HG03354 (cell line): ENCODE measurements around the gene CNTFR.

Source experiments
- ATAC-seq: cut with Tn5 transposase; IDR thresholded peaks from one replicate; pipeline ENCODE4 v1.9.1; 2021; ENCODE audit warnings: mild to moderate bottlenecking; ENCODE audit not compliant: unreplicated experiment, poor library complexity, severe bottlenecking

CNTFR gene

GRCh38 chr9:34515959-34516358 lies 73.6 kb downstream of the CNTFR start:
- ATAC-seq, result no peak

DNA sequence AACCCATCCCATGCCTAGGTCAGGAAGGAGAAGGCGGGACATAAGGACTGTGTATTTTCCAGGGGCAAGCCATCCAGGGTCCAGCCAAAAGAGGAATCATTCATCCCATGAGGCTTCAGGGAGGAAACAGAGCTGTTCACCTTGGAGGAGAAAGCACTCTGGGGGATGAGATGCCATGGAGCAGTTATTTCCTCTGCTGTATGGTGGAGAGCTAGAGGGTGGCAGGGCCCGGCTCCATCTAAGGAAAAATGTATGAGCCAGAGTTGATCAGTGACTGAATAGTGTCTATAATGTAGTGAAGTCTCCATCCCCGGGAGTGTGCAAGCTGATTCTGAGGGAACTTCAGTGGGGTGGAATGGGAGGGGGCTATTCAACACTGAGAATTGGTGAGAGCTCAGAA lies 74.7 kb downstream of the CNTFR start:
- no peak for ATAC-seq

DNA sequence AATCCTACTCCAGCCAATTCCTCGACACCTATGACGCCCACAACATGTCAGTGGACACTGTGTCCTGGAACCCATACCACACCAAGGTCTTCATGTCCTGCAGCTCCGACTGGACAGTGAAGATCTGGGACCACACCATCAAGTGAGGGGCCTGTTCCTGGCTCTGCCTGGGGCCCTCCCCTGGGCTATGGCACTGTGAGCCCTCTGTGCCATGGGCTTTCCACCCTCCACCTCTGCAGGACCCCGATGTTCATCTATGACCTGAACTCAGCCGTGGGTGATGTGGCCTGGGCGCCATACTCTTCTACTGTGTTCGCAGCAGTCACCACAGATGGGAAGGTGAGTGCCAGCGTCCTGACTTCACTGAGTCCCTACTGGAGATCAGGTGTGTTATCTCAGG lies 75.1 kb downstream of the CNTFR start:
- no peak for ATAC-seq

DNA sequence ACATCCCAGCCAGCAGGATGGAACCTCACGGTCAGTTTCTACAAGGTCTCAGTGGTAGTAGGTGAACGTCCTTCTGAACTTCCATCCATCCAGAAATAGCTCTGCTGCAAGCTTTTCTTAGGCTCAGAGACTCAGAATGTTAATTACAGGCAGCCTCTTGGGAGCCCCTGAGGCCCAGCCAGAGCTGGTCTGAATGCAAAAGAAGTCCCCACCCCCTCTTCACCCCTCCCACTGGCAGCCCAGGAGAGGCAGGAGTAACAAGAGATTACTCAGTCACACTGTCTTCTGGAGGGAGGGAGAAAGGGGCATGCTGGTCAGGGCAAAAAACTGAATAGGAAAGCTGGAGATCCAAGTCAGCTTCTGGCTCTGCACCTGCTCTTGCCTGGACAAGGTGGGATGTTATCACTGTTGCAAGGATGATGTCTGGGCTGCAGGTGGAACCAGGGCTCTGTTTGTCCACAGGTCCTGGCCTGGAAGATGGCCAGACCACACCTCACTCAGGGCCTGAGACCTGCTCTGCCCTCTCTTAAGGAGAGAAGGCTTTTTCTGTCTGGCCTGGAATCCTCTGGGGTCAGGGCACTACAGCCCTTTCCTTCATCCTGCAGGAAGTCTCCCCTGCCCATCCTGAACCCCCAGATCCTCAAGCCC lies 75.8 kb downstream of the CNTFR start:
- no peak for ATAC-seq

DNA sequence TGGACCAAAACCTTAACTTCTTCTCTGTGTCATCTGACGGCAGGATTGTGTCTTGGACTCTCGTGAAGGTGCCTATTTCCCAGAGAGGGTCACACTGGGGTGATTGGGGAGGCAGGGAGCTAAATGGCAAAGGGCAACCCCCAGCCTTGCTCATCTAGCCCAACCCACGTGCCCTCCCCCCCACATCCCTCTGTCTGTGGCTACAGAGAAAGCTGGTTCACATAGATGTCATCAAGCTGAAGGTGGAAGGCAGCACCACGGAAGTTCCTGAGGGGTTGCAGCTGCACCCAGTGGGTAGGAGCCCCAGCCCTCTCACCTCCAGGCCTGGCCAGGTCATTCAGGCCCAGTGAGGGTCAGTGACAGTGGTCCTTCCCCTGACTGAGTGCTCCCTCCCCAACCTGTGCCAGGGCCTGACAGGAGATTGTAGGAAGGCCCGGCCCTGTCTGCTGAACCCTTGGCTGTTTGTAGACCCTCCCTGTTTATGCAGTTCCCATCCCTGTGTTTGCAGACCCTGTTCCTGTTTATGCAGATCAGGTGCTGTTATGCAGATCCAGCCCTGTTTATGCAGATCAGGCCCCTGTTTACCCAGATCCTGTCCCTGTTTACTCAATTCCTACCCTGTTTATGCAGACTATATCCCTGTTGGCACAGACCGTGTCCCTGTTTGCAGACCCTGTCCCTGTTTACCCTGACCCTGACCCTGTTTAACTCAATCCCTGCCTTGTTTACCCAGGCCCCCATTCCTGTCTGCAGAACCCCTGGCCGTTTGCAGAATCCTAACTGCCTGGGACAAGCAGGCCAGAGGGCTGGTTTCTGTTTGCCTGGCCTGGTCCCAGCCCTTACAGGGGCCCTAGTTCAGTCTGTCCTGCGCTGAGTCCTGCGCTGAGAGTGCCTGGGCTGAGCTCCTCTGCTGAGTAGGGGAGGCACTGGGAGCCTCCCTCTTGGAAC lies 77.1 kb downstream of the CNTFR start:
- ATAC-seq, result no peak

DNA sequence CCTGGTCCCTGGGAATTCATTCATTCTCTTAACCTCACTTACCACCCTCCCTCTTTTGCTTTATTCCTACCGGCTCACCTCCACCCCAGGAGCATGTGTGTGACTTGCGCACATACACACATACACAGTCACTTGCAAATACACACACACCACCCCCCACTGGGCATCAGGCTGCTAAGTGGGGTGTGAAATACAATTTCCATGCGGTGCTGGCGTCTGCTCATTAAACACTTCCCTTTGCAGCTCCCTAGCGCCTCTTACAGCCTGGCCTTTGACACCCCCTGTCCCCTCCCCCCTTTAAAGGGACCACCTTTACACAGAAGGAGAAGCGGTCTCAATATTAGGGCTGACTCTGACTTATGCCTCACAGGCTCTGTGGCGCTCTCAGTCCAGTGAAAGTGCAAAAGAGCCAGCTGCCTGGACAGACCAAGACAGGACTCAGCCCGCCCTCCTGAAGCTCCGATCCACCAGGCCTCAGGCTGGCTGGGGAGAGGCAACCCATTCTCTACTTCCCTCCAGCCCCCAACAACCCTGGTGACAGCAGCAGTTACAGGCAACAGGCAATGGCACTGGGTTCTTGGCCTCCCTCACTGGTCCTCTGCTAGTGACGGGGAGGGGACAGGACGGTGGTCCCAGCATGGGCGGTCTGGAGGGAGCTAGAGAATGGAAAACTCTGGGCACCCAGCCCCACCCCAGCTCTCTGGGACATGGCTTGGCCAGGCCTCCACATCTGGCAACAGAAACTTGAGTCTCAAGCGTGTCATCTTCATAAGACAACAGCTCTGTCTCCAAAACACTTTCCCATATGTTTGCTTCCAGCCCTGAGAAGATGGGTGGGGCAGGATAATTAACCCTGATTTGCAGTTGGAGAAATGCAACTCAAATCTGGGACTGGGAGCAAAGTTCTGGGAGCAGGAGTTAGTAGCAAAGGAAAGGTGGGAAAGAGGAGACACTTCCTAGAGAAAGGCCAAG lies 78.7 kb downstream of the CNTFR start:
- ATAC-seq, result no peak

GRCh38 chr9:34508951-34509350 lies 80.6 kb downstream of the CNTFR start:
- no peak for ATAC-seq

DNA sequence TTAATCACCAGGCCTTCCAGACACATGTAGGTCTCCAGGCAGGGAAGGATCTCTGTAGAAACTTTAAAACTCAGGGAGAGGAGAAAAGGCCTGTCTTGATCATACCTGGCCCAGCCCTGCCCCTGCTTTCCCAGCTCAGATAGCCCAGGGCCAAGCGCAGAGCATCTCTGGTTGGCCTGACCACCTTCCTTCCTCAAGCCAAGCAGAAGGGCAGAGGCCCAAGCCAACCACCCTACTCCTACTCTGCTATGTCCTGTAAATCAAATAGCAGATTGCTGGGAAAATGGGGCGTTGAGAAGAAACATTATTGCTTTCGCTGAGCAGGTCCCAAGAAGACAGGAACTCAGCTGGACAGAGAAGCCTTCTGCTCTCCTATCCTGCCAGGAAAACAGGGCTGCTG lies 81.1 kb downstream of the CNTFR start:
- ATAC-seq, result no peak

DNA sequence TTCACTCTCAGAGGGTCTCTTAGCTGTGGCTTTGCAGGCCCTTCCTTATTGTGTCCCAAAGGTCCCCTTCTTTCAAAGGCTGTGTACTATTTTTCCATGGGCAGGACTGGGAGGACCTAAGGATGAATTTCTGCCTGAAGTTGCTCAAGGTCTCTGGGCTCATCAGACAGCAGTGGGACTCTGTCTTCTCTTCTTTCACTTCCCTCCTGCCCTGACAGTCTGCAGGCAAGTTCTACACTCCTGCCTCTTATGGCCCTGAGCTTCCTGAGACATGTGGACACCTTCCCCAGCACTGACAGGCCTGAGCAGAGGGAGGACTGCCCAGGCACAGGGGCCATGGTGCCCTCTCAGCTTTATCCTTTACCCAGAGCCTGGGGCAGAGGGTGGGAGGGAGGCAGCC lies 81.6 kb downstream of the CNTFR start:
- ATAC-seq, result no peak

- ATAC-seq, result no peak
Measured at GRCh38 chr9:34507556-34507955, 82.0 kb downstream of the CNTFR start.

GRCh38 chr9:34506623-34507022 lies 82.9 kb downstream of the CNTFR start:
- no peak for ATAC-seq

DNA sequence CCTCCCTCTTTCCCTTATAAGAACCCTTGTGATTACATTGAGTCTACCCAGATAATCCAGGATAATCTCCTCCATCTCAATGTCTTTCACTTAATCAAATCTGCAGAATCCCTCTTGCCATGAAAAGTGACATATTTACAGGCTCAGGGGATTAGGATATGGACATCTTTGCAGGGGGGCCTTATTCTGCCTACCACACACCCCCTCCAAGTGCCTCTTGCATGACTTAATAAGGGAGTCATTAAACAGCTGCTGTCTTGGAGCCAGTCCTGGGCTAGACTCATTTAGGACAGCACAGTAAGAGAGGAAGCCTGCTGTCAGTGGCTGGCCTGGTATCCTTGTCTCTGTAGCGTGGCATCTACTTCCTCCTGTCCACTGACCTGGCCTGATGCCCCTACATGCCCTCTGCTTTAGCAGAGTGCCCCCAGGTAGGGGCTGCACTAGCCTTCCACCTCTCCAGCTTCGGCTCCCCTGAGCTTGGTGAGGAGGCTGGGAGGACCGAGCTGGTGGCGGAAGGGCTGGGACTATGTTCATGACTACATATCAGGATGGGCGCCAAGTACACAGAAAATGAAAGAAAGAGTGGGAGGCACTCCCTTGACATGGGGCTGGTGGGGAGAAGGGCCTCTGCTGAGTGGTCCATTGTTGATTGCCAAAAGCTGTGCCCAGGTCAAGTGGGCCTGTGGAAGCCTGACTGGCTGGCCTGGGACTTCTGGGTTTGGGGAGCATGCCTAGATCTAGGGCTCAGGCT lies 84.0 kb downstream of the CNTFR start:
- ATAC-seq, result no peak

DNA sequence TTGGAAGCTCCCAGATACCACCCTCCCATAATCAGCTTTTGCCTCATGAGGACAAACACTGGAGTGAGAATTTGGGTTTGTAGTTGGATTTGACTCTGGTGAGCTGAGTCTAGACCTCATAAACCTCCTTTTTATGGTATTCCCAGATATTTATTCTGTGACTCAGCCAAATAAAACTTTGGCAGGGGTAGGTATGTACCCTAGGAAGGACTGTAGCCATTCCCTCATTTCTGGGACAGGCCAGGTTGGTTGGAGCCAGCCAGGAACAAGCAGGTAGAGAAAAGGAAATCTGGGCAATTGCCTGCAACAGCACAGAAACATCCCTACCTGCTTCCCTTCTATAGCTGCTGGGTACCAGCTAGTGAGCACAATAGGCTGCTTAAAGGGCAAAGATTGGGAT lies 86.1 kb downstream of the CNTFR start:
- no peak for ATAC-seq

DNA sequence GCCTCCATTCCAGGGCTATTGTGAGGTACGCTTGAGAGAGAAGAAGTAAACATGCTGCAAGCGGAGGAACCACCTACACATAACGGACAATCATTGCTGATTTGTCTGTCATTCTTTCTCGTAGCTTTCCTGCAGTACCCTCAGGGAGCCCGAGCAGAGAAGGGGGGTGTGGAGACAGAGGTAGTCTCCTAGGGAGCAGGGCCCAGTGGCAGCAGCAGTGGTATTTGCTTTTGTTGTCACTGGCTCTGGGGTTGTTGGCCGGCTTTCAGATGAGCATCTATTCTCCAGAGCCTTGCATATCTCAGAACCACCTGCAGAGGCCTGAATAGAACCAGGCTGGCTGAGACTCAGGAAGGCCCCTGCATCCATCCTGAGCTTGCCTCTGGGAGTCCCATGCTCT lies 86.6 kb downstream of the CNTFR start:
- no peak for ATAC-seq

GRCh38 chr9:34502471-34502870 lies 87.1 kb downstream of the CNTFR start:
- ATAC-seq, result no peak

- ATAC-seq, result no peak
Measured at GRCh38 chr9:34501889-34502425, 87.6 kb downstream of the CNTFR start.
